H9 (cell line): ENCODE measurements around the gene ERF. TPM values are rescaled to one million over a fixed set of nuclear protein-coding genes. Genes with fewer than 3 reads are reported as not detected.

Source experiments
- DNase-seq: peaks from one replicate; pipeline ENCODE4 v3.0.0-alpha.2; 2017
- H2AFZ ChIP-seq: one replicate; pipeline ENCODE4 v1.6.1; 2013; ENCODE audit warnings: mild to moderate bottlenecking, low read length, control low read depth, moderate library complexity
- H2AK5ac ChIP-seq: 2 replicates; pipeline ENCODE4 v1.6.1; 2013; ENCODE audit warnings: low read length, control low read depth, mixed read lengths; ENCODE audit not compliant: insufficient read length
- H2BK120ac ChIP-seq: one replicate; pipeline ENCODE4 v1.6.1; 2013; ENCODE audit warnings: low read depth, mild to moderate bottlenecking, low read length, control low read depth, inconsistent platforms; ENCODE audit not compliant: poor library complexity, severe bottlenecking
- H2BK12ac ChIP-seq: 2 replicates; pipeline ENCODE4 v1.6.1; 2013; ENCODE audit warnings: low read length, control low read depth, mixed read lengths, low read depth; ENCODE audit not compliant: insufficient read length
- H2BK15ac ChIP-seq: 2 replicates; pipeline ENCODE4 v1.6.1; 2013; ENCODE audit warnings: low read depth, low read length, control low read depth
- H2BK20ac ChIP-seq: one replicate; pipeline ENCODE4 v1.6.1; 2013; ENCODE audit warnings: low read depth, mild to moderate bottlenecking, low read length, control low read depth, inconsistent platforms; ENCODE audit not compliant: poor library complexity, severe bottlenecking
- H2BK5ac ChIP-seq: 2 replicates; pipeline ENCODE4 v1.6.1; 2013; ENCODE audit warnings: low read length, control low read depth, mixed read lengths; ENCODE audit not compliant: insufficient read length
- H3K14ac ChIP-seq: 2 replicates; pipeline ENCODE4 v1.6.1; 2013; ENCODE audit warnings: low read length, control low read depth; ENCODE audit not compliant: insufficient read depth
- H3K18ac ChIP-seq: 2 replicates; pipeline ENCODE4 v1.6.1; 2013; ENCODE audit warnings: low read depth, mild to moderate bottlenecking, mixed read lengths, low read length, control low read depth; ENCODE audit not compliant: insufficient read length
- H3K23ac ChIP-seq: 2 replicates; pipeline ENCODE4 v1.6.1; 2013; ENCODE audit warnings: low read length, control low read depth, mixed read lengths, low read depth; ENCODE audit not compliant: insufficient read length
- H3K23me2 ChIP-seq: 2 replicates; pipeline ENCODE4 v1.6.1; 2013; ENCODE audit warnings: low read depth, mild to moderate bottlenecking, mixed read lengths, low read length, control low read depth; ENCODE audit not compliant: insufficient read length, poor library complexity, severe bottlenecking
- H3K27ac ChIP-seq: 2 replicates; pipeline ENCODE4 v1.5.1; 2013; ENCODE audit warnings: low read length, control low read depth, mixed read lengths, low read depth; ENCODE audit not compliant: insufficient read length
- H3K27me3 ChIP-seq: 2 replicates; pipeline ENCODE4 v1.6.1; 2013; ENCODE audit warnings: low read length, control low read depth, inconsistent platforms; ENCODE audit not compliant: insufficient read depth
- H3K4ac ChIP-seq: 2 replicates; pipeline ENCODE4 v1.6.1; 2013; ENCODE audit warnings: low read depth, mild to moderate bottlenecking, control low read depth, inconsistent platforms, low read length, moderate library complexity
- H3K4me1 ChIP-seq: 2 replicates; pipeline ENCODE4 v1.6.1; 2013; ENCODE audit warnings: low read length, control low read depth, inconsistent platforms; ENCODE audit not compliant: insufficient read depth
- H3K4me2 ChIP-seq: 2 replicates; pipeline ENCODE4 v1.6.1; 2013; ENCODE audit warnings: low read length, control low read depth, mixed read lengths; ENCODE audit not compliant: insufficient read length, insufficient read depth
- H3K56ac ChIP-seq: 2 replicates; pipeline ENCODE4 v1.6.1; 2013; ENCODE audit warnings: low read depth, mild to moderate bottlenecking, mixed read lengths, low read length, control low read depth; ENCODE audit not compliant: insufficient read length
- H3K79me1 ChIP-seq: 2 replicates; pipeline ENCODE4 v1.6.1; 2013; ENCODE audit warnings: low read depth, mild to moderate bottlenecking, moderate library complexity, low read length, control low read depth, inconsistent platforms; ENCODE audit not compliant: insufficient read depth, poor library complexity, severe bottlenecking
- H3K79me2 ChIP-seq: 2 replicates; pipeline ENCODE4 v1.6.1; 2013; ENCODE audit warnings: low read length, control low read depth, inconsistent platforms; ENCODE audit not compliant: insufficient read depth
- H3K9ac ChIP-seq: 2 replicates; pipeline ENCODE4 v1.6.1; 2013; ENCODE audit warnings: low read length, control low read depth, mixed read lengths; ENCODE audit not compliant: insufficient read length; ENCODE audit errors: extremely low read depth
- H3K9me3 ChIP-seq: one replicate; pipeline ENCODE4 v1.6.1; 2013; ENCODE audit warnings: low read depth, low read length, inconsistent platforms; ENCODE audit not compliant: control insufficient read depth
- H3T11ph ChIP-seq: one replicate; pipeline ENCODE4 v1.6.1; 2013; ENCODE audit warnings: mild to moderate bottlenecking, low read length, control low read depth, inconsistent platforms
- H4K20me1 ChIP-seq: one replicate; pipeline ENCODE4 v1.6.1; 2013; ENCODE audit not compliant: control insufficient read depth, insufficient read length, insufficient read depth
- H4K5ac ChIP-seq: 2 replicates; pipeline ENCODE4 v1.6.1; 2013; ENCODE audit warnings: low read depth, mild to moderate bottlenecking, mixed read lengths, low read length, control low read depth; ENCODE audit not compliant: insufficient read length
- H4K8ac ChIP-seq: replicated peaks from 2 replicates; pipeline ENCODE4 v1.6.1; 2013; ENCODE audit warnings: low read length, control low read depth, mixed read lengths, low read depth; ENCODE audit not compliant: insufficient read length
- H4K91ac ChIP-seq: 2 replicates; pipeline ENCODE4 v1.6.1; 2013; ENCODE audit warnings: low read depth, mild to moderate bottlenecking, moderate library complexity, mixed read lengths, low read length, control low read depth; ENCODE audit not compliant: insufficient read length
- H3K27ac Mint-ChIP-seq, 3 experiments: 2 replicates in 2 of 3; 3 replicates in 1 of 3; pipeline ENCODE4 v1.8.0; 2020 to 2021; ENCODE audit warnings: mixed read lengths in 3 of 3, mild to moderate bottlenecking in 1 of 3, moderate library complexity in 1 of 3
- H3K27me3 Mint-ChIP-seq: 2 replicates; pipeline ENCODE4 v1.8.0; 2021; ENCODE audit warnings: low read depth, mild to moderate bottlenecking, moderate library complexity, mixed read lengths
- H3K36me3 Mint-ChIP-seq, 3 experiments: 2 replicates in 2 of 3; 3 replicates in 1 of 3; pipeline ENCODE4 v1.8.0; 2020 to 2021; ENCODE audit warnings: low read depth in 3 of 3, mixed read lengths in 3 of 3; ENCODE audit not compliant: insufficient read depth in 1 of 3
- H3K4me1 Mint-ChIP-seq, 2 experiments: 2 replicates each; pipeline ENCODE4 v1.8.0; 2020; ENCODE audit warnings: mixed read lengths in 2 of 2
- H3K4me3 Mint-ChIP-seq, 2 experiments: 2 replicates in 1 of 2; 3 replicates in 1 of 2; pipeline ENCODE4 v1.8.0; 2020 to 2021; ENCODE audit warnings: mild to moderate bottlenecking in 2 of 2, mixed read lengths in 2 of 2, moderate library complexity in 1 of 2
- H3K9me3 Mint-ChIP-seq, 2 experiments: 2 replicates in 1 of 2; 3 replicates in 1 of 2; pipeline ENCODE4 v1.8.0; 2020; ENCODE audit warnings: mild to moderate bottlenecking in 2 of 2, mixed read lengths in 2 of 2, moderate library complexity in 1 of 2
- CTCF ChIP-seq: fragments of 200-600 bp; sonication (generic); conservative IDR thresholded peaks from 3 replicates; pipeline ENCODE4 v1.8.0; 2021; ENCODE audit warnings: antibody characterized with exemption, mild to moderate bottlenecking
- WGBS: extraction: QIAGEN DNeasy Blood & Tissue Kit; methylation state at CpG from one replicate; pipeline ENCODE4 v1.1.7; 2013; ENCODE audit warnings: missing lambda C conversion rate, low lambda C conversion rate, mixed read lengths; ENCODE audit not compliant: insufficient read length; ENCODE audit errors: extremely low coverage; 5-methylcytosine and 5-hydroxymethylcytosine counted together
- total RNA-seq: library from RNA; stranded (reverse); gene quantifications from 2 replicates; pipeline ENCODE4 v1.2.1, GENCODE V29; 2021

Gene ERF
- total RNA-seq, 1 experiment from 2014 or later = 126 TPM

GRCh38 chr19:42284066-42284501 is 29.2 kb upstream of the ERF start:
- Histone ChIP-seq H2BK15ac (no peak overlapping the region), H3K4me2 (no peak overlapping the region), H2BK5ac (no peak overlapping the region), H2BK12ac (no peak overlapping the region), H3K27ac (no peak overlapping the region), H2BK120ac (no peak overlapping the region), H3K23me2 (peaks cover 19% of the 10 kb centered on the region), H3K14ac (no peak overlapping the region), H3K79me2 (peaks cover 3% of the 10 kb centered on the region; the same call in 1 of the 2 replicates), H3K23ac (no peak overlapping the region), H3K56ac (no peak overlapping the region), H3T11ph (no peak overlapping the region), H2BK20ac (no peak overlapping the region), H3K9ac (no peak overlapping the region), H3K4ac (no peak overlapping the region), H4K20me1 (peaks cover 3% of the 10 kb centered on the region), H3K9me3 (no peaks in the 10 kb centered on the region), H3K4me1 (peaks cover 8% of the 10 kb centered on the region; the same call in 1 of the 2 replicates), H4K91ac (no peak overlapping the region), H2AFZ (no peak overlapping the region), H2AK5ac (no peak overlapping the region), H3K79me1 (peaks cover 11% of the 10 kb centered on the region), H3K18ac (no peak overlapping the region), H4K8ac (no peak overlapping the region), H3K27me3 (no peaks in the 10 kb centered on the region), H4K5ac (no peak overlapping the region)
- H3K4me1 Mint-ChIP-seq = peaks cover 32 to 39% of the 10 kb centered on the region in 2 experiments
- H3K9me3 Mint-ChIP-seq = no peaks in the 10 kb centered on the region; a peak in 2 of 5 replicates
- H3K27me3 Mint-ChIP-seq = no peaks in the 10 kb centered on the region; the same call in 1 of the 2 replicates
- TF ChIP-seq CTCF = no peak
- no peak for DNase-seq
- no peak overlapping the region for H3K27ac Mint-ChIP-seq
- H3K36me3 Mint-ChIP-seq = peaks cover 10 to 25% (median 25%) of the 10 kb centered on the region in 3 experiments
- no CpG with 5 or more reads among the region's 76 CpGs for WGBS
- H3K4me3 Mint-ChIP-seq = no peak overlapping the region; a peak in 1 of 5 replicates
